HepG2 (cell line): ENCODE results near the gene IGFBP7. TPM values are rescaled to one million over a fixed set of nuclear protein-coding genes. Genes with fewer than 3 reads are reported as not detected.

ENCODE experiments used
- ATAC-seq: fragments of 200-7000 bp; cut with Tn5 transposase; 3 replicates; pipeline ENCODE4 v1.9.1; 2020; ENCODE audit warnings: mild to moderate bottlenecking, moderate library complexity
- BruUV-seq: library from RNA; stranded (reverse); fragments of 400-500 nt; replicated peaks from 2 replicates; lab custom pipeline; 2021; lab: Mats Ljungman, UMichigan
- CTCF ChIA-PET: fragments of 300-600 bp; formaldehyde crosslinking; extraction: SDS; loops from one replicate; lab custom pipeline; 2021; ENCODE audit warnings: low total read pairs, inconsistent platforms, low intra/inter-chr PET ratio; lab: Yijun Ruan, JAX
- POLR2A ChIA-PET: fragments of 350-600 bp; sonication (Branson Sonifier 250); formaldehyde crosslinking; loops from one replicate; lab custom pipeline; 2020; ENCODE audit warnings: antibody characterized with exemption, inconsistent platforms; lab: Yijun Ruan, JAX
- DNase-seq: peaks from one replicate; pipeline ENCODE4 v3.0.0-alpha.2; 2015; ENCODE audit warnings: low spot score
- FAIRE-seq: peaks from 3 replicates; lab custom pipeline; 2011; peaks lifted over from hg19 to GRCh38; lab: Jason Lieb, UNC
- H2AFZ ChIP-seq: one replicate; pipeline ENCODE4 v1.6.1; 2011; ENCODE audit warnings: low read length, inconsistent platforms
- H3K27ac ChIP-seq: fragments of 300-600 bp; 3 replicates; pipeline ENCODE4 v1.8.0; 2011; ENCODE audit warnings: mixed run types, mild to moderate bottlenecking, mixed read lengths, low read length, inconsistent platforms; ENCODE audit not compliant: insufficient read depth; ENCODE audit errors: extremely low read length
- H3K27me3 ChIP-seq, 2 experiments: fragments of 200-600 bp in 1 of 2; 2 replicates in 1 of 2; 3 replicates in 1 of 2; pipeline versions ENCODE4 v1.6.0 to v1.8.0; 2011; ENCODE audit warnings: low read length in 2 of 2, mild to moderate bottlenecking in 2 of 2, moderate library complexity in 2 of 2, inconsistent platforms in 1 of 2; ENCODE audit not compliant: insufficient read depth in 2 of 2, control insufficient read depth in 1 of 2
- H3K36me3 ChIP-seq, 2 experiments: fragments of 200-600 bp in 1 of 2; replicated peaks in 1 of 2; 2 replicates in 1 of 2; 3 replicates in 1 of 2; pipeline versions ENCODE4 v1.5.1 to v1.8.0; 2011; ENCODE audit warnings: low read length in 2 of 2, inconsistent platforms in 1 of 2; ENCODE audit not compliant: insufficient read depth in 2 of 2, control insufficient read depth in 1 of 2
- H3K4me1 ChIP-seq: 2 replicates; pipeline ENCODE4 v1.5.1; 2012; ENCODE audit warnings: low read length, inconsistent platforms; ENCODE audit not compliant: insufficient read depth
- H3K4me2 ChIP-seq: 2 replicates; pipeline ENCODE4 v1.6.0; 2011; ENCODE audit warnings: low read depth, low read length, inconsistent platforms
- H3K4me3 ChIP-seq, 3 experiments: fragments of 200-600 bp in 1 of 3; sonication (generic), shearing (Covaris generic) in 1 of 3; replicated peaks in 1 of 3; 2 replicates each; pipeline ENCODE4 v1.5.1; 2011 to 2016; ENCODE audit warnings: low read length in 3 of 3, inconsistent platforms in 2 of 3, low read depth in 2 of 3, mild to moderate bottlenecking in 2 of 3, control low read depth in 1 of 3, mixed read lengths in 1 of 3; ENCODE audit not compliant: insufficient read depth in 1 of 3
- H3K79me2 ChIP-seq: one replicate; pipeline ENCODE4 v1.6.1; 2011; ENCODE audit warnings: low read length, inconsistent platforms; ENCODE audit not compliant: insufficient read depth
- H3K9ac ChIP-seq: 2 replicates; pipeline ENCODE4 v1.6.0; 2011; ENCODE audit warnings: mild to moderate bottlenecking, low read depth, low read length, inconsistent platforms; ENCODE audit not compliant: insufficient read depth
- H3K9me3 ChIP-seq: 2 replicates; pipeline ENCODE4 v1.5.1; 2012; ENCODE audit warnings: mild to moderate bottlenecking, low read length
- H4K20me1 ChIP-seq: 2 replicates; pipeline ENCODE4 v1.6.0; 2011; ENCODE audit warnings: inconsistent platforms, mild to moderate bottlenecking, low read length, moderate library complexity; ENCODE audit not compliant: insufficient read depth
- FOSL2 ChIP-seq: sonication (generic); formaldehyde crosslinking; IDR thresholded peaks from 2 replicates; pipeline ENCODE4 v1.4.0; 2020; ENCODE audit warnings: missing genetic modification reagents
- NFAT5 ChIP-seq: sonication (generic); formaldehyde crosslinking; IDR thresholded peaks from 2 replicates; pipeline ENCODE4 v1.4.0; 2020; ENCODE audit warnings: missing genetic modification reagents
- PAWR ChIP-seq: sonication (generic); formaldehyde crosslinking; IDR thresholded peaks from 2 replicates; pipeline ENCODE4 v1.4.0; 2020; ENCODE audit warnings: missing genetic modification reagents, mild to moderate bottlenecking, borderline replicate concordance
- PBX2 ChIP-seq: IDR thresholded peaks from 2 replicates; pipeline ENCODE4 v1.6.1; 2016; ENCODE audit warnings: control low read depth
- ZHX1 ChIP-seq: sonication (generic); formaldehyde crosslinking; IDR thresholded peaks from 2 replicates; pipeline ENCODE4 v1.8.1; 2022; ENCODE audit warnings: low read depth, mild to moderate bottlenecking, missing genetic modification reagents
- ZNF253 ChIP-seq: sonication (generic); formaldehyde crosslinking; IDR thresholded peaks from 2 replicates; pipeline ENCODE4 v1.8.0; 2022; ENCODE audit warnings: mild to moderate bottlenecking, missing genetic modification reagents, borderline replicate concordance
- ZNF564 ChIP-seq: sonication (generic); formaldehyde crosslinking; IDR thresholded peaks from 2 replicates; pipeline ENCODE4 v1.8.1; 2023; ENCODE audit warnings: mild to moderate bottlenecking, missing genetic modification reagents
- ZNF619 ChIP-seq: sonication (generic); formaldehyde crosslinking; IDR thresholded peaks from 2 replicates; pipeline ENCODE4 v1.4.0; 2020; ENCODE audit warnings: mild to moderate bottlenecking, missing genetic modification reagents
- ZNF713 ChIP-seq: sonication (generic); formaldehyde crosslinking; IDR thresholded peaks from 2 replicates; pipeline ENCODE4 v1.4.0; 2020; ENCODE audit warnings: mild to moderate bottlenecking, missing genetic modification reagents
- WGBS: methylation state at CpG from one replicate; pipeline ENCODE4 v1.1.6; 2017; ENCODE audit warnings: low lambda C conversion rate; 5-methylcytosine and 5-hydroxymethylcytosine counted together
- in situ Hi-C: cut with HindIII; loops from 2 replicates; pipeline ENCODE4 v1.10.0; 2017; ENCODE audit warnings: low pct_unique_long_range_greater_than_20kb; ENCODE audit not compliant: extremely low pct_ligation_motif_present
- intact Hi-C: fragments of 100-400 bp; cut with micrococcal nuclease; formaldehyde crosslinking; loops from one replicate; pipeline ENCODE4 v1.10.0; 2022; ENCODE audit not compliant: unreplicated experiment
- polyA plus RNA-seq, 8 experiments: library from polyadenylated mRNA; depleted of rRNA in 3 of 8; stranded (reverse) in 7 of 8; unstranded in 1 of 8; fragments of >200 nt; fragmentation: Illumina TruSeq in 4 of 8; extraction: Trizol in 4 of 8; gene quantifications; 2 replicates each; pipeline versions ENCODE4 v1.2.1 to v1.2.3, GENCODE V29; 2011 to 2016; ENCODE audit warnings: low read depth in 4 of 8, missing spikeins in 1 of 8, mixed read lengths in 1 of 8; ENCODE audit not compliant: insufficient read depth in 1 of 8
- total RNA-seq, 5 experiments: library from RNA; depleted of rRNA; stranded (reverse); fragments of >200 nt; fragmentation: Illumina TruSeq; extraction: Trizol; gene quantifications; 2 replicates each; pipeline ENCODE4 v1.2.3, GENCODE V29; 2016; ENCODE audit warnings: low read depth in 1 of 5

IGFBP7 gene
- total and polyA plus RNA-seq, 2 of the 13 experiments (the other 11 are each of a cell fraction or from before 2014, with no cell fraction given), result 1.1 to 1.3 TPM

GRCh38 chr4:57064120-57064519, 46.1 kb downstream of the IGFBP7 start:
- Histone ChIP-seq H3K4me1 (no peaks in the 10 kb centered on the region), H3K36me3 (no peaks in the 10 kb centered on the region), H3K27ac (no peak overlapping the region), H3K4me2 (no peak overlapping the region), H3K9me3 (no peaks in the 10 kb centered on the region), H3K27me3 (no peaks in the 10 kb centered on the region; a peak in 1 of 5 replicates), H3K79me2 (no peaks in the 10 kb centered on the region), H3K4me3 (no peak overlapping the region), H2AFZ (no peak overlapping the region), H4K20me1 (no peaks in the 10 kb centered on the region), H3K9ac (no peak overlapping the region)
- in situ Hi-C loops, result loop anchor here (5.0 kb wide), 1 partner anchor 88 kb away; no protein-coding TSS in a partner anchor
- ChIA-PET POLR2A (no interaction called here), CTCF (no interaction called here)
- TF ChIP-seq FOSL2 (0 out of 2 replicates have a peak, but pooled peaks have one; percentile 11), PAWR (CRISPR knock-in tag) (no peak)
- FAIRE-seq (no peak), ATAC-seq (no peak), DNase-seq (no peak)
- 4% methylated on average over 1 of the region's 2 CpGs for WGBS
- intact Hi-C loops, result no loop called here
- BruUV-seq, result no TSS peak

- Histone ChIP-seq H3K9me3 (no peaks in the 10 kb centered on the region), H3K4me2 (no peak overlapping the region), H2AFZ (no peak overlapping the region), H3K27ac (no peak overlapping the region), H3K36me3 (no peaks in the 10 kb centered on the region), H3K27me3 (no peaks in the 10 kb centered on the region; a peak in 1 of 5 replicates), H3K4me3 (no peak overlapping the region), H3K9ac (no peak overlapping the region), H4K20me1 (no peaks in the 10 kb centered on the region), H3K4me1 (no peaks in the 10 kb centered on the region), H3K79me2 (no peaks in the 10 kb centered on the region)
- BruUV-seq, result no TSS peak
- DNase-seq, result no peak
- TF ChIP-seq NFAT5 (CRISPR knock-in tag) (no peak), PBX2 (CRISPR knock-in tag) (no peak), ZHX1 (CRISPR knock-in tag) (no peak), ZNF619 (CRISPR knock-in tag) (no peak), ZNF564 (no peak), ZNF713 (CRISPR knock-in tag) (no peak), ZNF253 (CRISPR knock-in tag) (no peak)
- ATAC-seq, result no peak
- FAIRE-seq, result no peak
- ChIA-PET CTCF (no interaction called here), POLR2A (no interaction called here)
- intact Hi-C loops (no loop called here), in situ Hi-C loops (loop anchor here (5.0 kb wide), 1 partner anchor 89 kb away; no protein-coding TSS in a partner anchor)
- WGBS, result 82% methylated on average over 1 of the region's 1 CpG
Measured at GRCh38 chr4:57063518-57063917, 46.7 kb downstream of the IGFBP7 start.
